Right ventricle myocardium inferior (tissue), 1 donor: ENCODE results near the gene SEMA4D. TPM values are rescaled to one million over a fixed set of nuclear protein-coding genes. Genes with fewer than 3 reads are reported as not detected.

Experiments used
- ATAC-seq: fragments of 200-7000 bp; cut with Tn5 transposase; one replicate; pipeline ENCODE4 v1.9.1; 2020; ENCODE audit warnings: mild to moderate bottlenecking, moderate library complexity
- DNase-seq: peaks from one replicate; pipeline ENCODE4 v3.0.0; 2021; ENCODE audit errors: missing footprints
- intact Hi-C: fragments of 100-400 bp; cut with DNase I; formaldehyde crosslinking; loops from one replicate; pipeline ENCODE4 v1.11.0; 2022
- long read RNA-seq: library from polyadenylated mRNA; unstranded; transcript quantifications from one replicate; pipeline ENCODE4 v2.0.0, GENCODE V29; 2021
- total RNA-seq: library from RNA; stranded (reverse); fragmentation: NEBNext Ultra II Directional; extraction: Animal tissue kit (Norgen Biotek cat#: 25700); gene quantifications from one replicate; pipeline ENCODE4 v1.2.1, GENCODE V29; 2021
- donor health status: DM: no; HTN: yes; CAD: no; lungs with severe emphysema.

SEMA4D gene, protein sequence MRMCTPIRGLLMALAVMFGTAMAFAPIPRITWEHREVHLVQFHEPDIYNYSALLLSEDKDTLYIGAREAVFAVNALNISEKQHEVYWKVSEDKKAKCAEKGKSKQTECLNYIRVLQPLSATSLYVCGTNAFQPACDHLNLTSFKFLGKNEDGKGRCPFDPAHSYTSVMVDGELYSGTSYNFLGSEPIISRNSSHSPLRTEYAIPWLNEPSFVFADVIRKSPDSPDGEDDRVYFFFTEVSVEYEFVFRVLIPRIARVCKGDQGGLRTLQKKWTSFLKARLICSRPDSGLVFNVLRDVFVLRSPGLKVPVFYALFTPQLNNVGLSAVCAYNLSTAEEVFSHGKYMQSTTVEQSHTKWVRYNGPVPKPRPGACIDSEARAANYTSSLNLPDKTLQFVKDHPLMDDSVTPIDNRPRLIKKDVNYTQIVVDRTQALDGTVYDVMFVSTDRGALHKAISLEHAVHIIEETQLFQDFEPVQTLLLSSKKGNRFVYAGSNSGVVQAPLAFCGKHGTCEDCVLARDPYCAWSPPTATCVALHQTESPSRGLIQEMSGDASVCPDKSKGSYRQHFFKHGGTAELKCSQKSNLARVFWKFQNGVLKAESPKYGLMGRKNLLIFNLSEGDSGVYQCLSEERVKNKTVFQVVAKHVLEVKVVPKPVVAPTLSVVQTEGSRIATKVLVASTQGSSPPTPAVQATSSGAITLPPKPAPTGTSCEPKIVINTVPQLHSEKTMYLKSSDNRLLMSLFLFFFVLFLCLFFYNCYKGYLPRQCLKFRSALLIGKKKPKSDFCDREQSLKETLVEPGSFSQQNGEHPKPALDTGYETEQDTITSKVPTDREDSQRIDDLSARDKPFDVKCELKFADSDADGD
- total RNA-seq: 24.1 TPM
- long read RNA-seq, full-length matches to known transcripts: 6 of 37 reads
- long read RNA-seq, partial matches to known transcripts: 17 of 37 reads
- long read RNA-seq, other reads (novel, unspliced or antisense): 14 of 37 reads

- intact Hi-C loops: loop anchor here (10.0 kb wide), 1 partner anchor 113 kb away; no protein-coding TSS in a partner anchor
- peak; percentile 86 for DNase-seq
- peak; percentile 80 for ATAC-seq
These were observed at the start of gene SEMA4D for GRCh38 chr9:89497978-89498851. Gene SEMA4D, minus strand, starts transcription at chr9:89498113. Its CDS starts 92,657 bp downstream, at chr9:89405456.

- no peak for DNase-seq
- ATAC-seq: no peak
- intact Hi-C loops: loop anchor here (10.0 kb wide), 1 partner anchor 162 kb away; no protein-coding TSS in a partner anchor
These were observed 49.1 kb upstream of the SEMA4D start for GRCh38 chr9:89547000-89547399.

DNA sequence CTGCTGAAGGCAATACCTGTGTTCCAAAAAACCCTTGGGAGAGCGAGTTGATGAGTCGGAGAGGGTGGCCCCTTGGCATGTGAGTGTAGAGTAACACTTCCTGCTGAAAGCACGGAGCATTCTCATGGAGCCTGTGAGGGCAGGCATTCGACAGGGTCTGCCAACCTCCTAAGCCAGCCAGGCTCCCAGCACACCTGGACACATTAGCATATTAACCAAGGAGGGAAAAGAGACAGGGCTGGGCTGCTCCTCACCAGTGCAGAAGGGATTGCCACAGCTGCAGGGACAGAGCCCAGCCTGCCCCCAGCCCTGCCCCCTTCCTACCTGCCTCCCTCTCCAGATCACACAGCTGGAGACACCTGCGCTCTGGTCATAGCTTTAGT, 46.4 kb upstream of the SEMA4D start:
- ATAC-seq: no peak
- DNase-seq: no peak
- intact Hi-C loops: loop anchor here (10.0 kb wide), 1 partner anchor 159 kb away; no protein-coding TSS in a partner anchor

DNA sequence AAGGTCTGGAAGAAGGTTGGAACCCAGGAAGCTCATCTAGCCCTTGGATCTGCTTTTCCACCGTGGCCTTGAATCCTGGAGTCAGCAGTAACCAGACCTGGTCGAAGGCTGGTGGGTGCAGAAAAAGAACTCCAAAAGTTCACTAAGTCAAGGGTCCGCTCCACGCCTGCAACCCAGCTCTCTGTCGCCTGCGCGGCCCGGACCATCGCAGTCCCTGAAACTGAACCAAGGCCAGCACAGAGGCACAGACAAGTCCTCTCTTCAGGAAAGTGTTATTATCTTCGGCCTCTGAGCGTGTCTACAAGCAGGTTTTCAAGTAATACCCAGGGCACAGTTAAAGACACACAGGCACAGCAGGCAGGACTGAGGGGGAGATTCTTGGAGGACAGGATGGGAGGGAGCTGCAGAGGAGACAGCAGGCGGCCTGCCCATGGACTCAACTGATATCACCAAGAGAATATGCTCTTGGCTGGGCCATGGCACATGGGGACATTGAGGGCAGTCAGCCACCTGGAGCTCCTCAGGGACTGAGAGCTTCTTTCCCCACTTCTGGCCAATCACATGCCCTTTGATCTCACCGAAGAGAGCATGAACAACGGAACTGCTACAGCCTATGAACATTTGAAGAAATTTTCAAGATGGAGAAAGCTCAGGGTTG, 45.8 kb upstream of the SEMA4D start:
- DNase-seq (no peak), ATAC-seq (no peak)
- intact Hi-C loops: loop anchor here (10.0 kb wide), 1 partner anchor 159 kb away; no protein-coding TSS in a partner anchor

GRCh38 chr9:89543111-89543510, 45.2 kb upstream of the SEMA4D start:
- DNase-seq (no peak), ATAC-seq (no peak)
- intact Hi-C loops: loop anchor here (10.0 kb wide), 1 partner anchor 158 kb away; no protein-coding TSS in a partner anchor

DNA sequence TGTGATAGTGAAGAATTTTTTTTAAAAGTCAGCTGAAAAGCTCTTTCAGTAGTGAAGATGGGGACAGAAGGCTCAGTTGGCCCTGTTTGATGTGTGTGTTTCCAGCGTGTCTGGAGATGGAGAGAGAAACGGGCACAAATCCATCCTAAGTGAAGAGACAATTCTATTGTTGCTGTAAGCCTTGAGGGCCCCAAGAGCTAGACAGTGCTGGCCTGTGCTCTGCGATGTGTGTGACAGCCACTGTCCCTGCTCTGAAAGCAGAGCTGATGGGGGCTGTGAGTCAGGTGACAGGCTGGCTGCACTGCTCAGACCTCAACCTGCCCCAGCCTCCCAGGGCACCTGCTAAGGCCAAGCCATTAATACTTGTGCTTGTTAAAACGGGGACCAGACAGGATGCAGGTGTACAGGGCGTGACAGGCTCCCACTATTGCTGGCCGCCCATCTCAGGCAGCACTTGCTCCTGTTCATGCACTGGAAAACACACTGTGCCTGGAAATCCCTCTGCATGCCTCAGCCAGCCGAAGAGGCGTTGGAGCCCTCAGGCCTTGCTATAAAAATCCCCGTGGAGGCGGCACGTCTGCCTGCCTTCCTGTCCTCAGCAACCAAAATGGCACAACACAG, 44.6 kb upstream of the SEMA4D start:
- no peak for DNase-seq
- intact Hi-C loops: loop anchor here (10.0 kb wide), 1 partner anchor 158 kb away; no protein-coding TSS in a partner anchor
- ATAC-seq: no peak

DNA sequence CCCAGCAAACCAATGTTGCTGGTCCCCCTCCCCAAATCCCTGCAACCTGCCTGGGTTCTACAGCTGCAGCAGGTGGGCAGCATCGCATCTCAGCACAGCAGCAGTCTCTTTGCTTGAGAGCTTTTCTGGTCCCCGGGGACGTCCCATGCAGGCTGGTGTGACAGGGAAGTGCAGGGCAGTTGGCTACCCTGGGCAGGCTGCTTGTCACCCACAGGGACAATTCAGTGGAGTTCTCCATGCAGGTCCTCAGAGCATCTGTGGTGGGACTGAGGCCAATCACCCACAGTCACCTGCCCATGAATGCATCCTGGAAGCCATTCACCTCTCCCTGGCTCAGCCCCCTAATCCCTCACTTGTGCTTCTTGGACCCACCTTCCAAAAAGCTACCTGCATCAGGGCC, 43.9 kb upstream of the SEMA4D start:
- intact Hi-C loops: loop anchor here (10.0 kb wide), 1 partner anchor 157 kb away; no protein-coding TSS in a partner anchor
- DNase-seq (no peak), ATAC-seq (no peak)

- no peak for ATAC-seq
- DNase-seq: no peak
- intact Hi-C loops: no loop called here
These were observed 41.5 kb upstream of the SEMA4D start for GRCh38 chr9:89539374-89539773.

DNA sequence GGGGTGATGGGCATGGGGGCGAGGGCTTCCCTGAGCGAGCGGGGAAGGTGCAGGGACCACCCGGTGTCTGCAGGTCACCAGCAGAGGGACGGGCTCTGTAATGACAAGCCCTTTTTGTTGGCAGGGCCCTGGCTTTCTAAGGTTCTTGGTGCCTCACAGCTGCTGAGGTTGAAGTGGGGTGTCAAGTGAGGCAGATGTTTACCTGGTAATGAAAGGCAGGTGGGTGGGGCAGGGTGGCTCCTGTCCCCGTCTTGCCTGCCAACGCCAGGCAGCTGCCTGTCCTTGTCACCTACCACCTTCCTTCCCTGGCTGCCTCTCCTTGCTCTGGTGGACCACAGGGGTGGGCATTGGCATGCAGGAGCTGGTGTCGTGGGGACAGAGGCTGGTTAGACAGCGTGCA, 41.0 kb upstream of the SEMA4D start:
- ATAC-seq (no peak), DNase-seq (no peak)
- intact Hi-C loops: no loop called here

- intact Hi-C loops: no loop called here
- ATAC-seq (no peak), DNase-seq (no peak)
These were observed 39.3 kb upstream of the SEMA4D start for GRCh38 chr9:89537166-89537565.

DNA sequence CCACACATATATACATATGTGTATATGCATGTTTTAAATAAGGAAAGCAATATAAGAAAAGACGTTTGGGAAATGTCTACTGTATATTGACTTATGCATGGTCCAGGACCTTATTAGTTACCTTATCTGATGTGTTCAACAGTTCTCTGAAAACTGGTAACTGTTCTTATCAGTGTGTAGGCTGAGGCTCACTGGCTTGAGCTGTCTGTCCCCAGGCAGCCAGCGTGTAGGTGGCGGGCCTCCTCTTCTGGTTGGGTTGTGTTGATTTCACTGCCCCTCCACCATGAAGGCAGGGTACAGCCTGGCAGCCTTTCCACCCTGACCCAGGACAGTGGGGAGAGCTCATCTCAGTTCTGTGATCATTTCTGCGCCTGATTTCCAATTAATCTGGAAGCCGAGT, 38.7 kb upstream of the SEMA4D start:
- DNase-seq (no peak), ATAC-seq (no peak)
- intact Hi-C loops: no loop called here

GRCh38 chr9:89536145-89536574, 38.2 kb upstream of the SEMA4D start:
- intact Hi-C loops: no loop called here
- no peak for DNase-seq
- no peak for ATAC-seq

- no peak for ATAC-seq
- no peak for DNase-seq
- intact Hi-C loops: no loop called here
These were observed 37.5 kb upstream of the SEMA4D start for GRCh38 chr9:89535461-89535860.

DNA sequence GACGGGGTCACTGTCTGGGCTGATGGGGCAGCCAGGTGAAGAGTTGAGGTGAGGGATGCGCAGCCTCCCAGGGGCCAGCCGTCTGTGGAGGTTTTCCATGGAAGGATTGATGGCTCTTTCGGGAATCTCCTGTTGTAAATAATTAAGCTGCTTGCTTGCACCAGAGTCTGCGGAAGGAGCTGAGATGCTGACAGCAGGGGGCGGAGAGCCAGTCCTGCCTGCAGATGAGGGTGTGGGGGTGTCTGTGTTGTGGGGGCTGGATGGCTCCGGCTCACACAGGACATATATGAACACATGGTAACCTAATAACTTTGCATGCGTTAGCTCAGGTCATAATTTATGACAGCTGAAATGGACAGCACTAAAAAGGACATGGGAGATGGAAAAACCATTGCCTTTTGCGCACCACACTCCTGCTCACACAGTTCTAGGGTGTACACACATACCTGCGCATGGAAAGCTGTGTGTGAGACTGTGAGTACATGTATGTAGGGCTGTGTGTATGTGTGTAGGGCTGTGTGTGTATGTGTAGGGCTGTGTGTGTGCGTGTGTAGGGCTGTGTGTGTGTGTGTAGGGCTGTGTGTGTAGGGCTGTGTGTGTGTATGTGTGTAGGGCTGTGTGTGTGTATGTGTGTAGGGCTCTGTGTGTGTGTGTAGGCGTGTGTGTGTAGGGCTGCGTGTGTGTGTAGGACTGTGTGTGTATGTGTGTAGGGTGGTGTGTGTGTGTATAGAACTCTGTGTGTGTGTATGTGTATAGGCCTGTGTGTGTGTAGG, 36.8 kb upstream of the SEMA4D start:
- intact Hi-C loops: no loop called here
- DNase-seq (no peak), ATAC-seq (no peak)

DNA sequence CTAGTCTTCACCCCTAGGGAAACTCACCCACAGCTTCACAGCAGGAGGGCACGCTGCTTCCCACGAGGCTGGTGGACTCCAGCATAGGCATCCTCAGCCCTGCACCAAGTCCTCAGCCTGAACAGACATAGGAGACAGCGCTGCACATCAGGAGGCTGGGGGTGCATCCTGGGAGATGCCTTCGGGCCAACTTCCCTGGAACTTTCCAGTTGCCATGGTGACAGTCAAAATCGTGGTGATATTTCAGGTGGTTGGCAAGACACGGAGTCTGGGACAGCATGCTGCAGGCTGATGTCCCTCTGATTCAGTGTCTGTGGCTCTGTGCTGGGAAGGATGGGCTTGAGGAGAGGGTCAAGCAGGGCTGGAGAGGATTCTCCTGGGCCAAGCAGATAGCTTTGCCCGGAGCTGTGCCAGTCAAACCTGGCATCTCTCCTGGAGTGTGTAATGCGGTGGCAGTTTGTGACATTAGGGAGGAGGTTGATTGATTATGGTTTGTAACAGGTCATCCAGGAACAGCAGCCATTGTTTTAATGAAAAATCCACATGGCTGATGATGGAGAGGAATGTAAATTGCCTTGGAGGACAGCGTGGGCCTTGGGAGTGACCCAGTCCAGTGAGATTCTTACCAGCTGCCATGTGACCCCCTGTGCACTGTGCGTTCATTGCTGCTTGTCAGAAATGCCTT, 35.6 kb upstream of the SEMA4D start:
- DNase-seq (no peak), ATAC-seq (no peak)
- intact Hi-C loops: no loop called here

DNA sequence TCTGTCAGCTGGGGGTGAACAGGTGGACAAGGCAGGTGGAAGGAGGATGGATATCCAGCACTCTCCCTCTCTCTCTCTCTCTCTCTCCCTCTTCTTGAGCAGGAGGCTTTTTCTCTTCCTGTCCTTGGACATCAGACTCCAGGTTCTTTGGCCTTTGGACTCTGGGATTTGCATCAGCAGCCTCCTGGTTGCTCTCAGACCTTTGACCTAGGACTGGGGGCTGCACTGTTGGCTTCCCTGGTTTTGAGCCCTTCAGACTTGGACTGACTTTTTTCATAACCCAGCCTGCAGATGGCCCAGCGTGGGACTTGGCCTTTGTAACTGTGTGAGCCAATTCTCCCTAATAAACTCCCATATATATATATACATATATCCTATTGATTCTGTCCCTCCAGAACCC, 35.0 kb upstream of the SEMA4D start:
- ATAC-seq: no peak
- DNase-seq: no peak
- intact Hi-C loops: no loop called here
